ENCODE results near the gene SRGAP2B.
"Not testable (repeated sequence)": the region's sequence is repeated elsewhere in the genome, so short reads cannot be mapped to it uniquely, and the experiment has no call there.

The SRGAP2B gene

GRCh38 chr1:145094655-145095211 lies 395 bp downstream of the SRGAP2B start:
- CTCF ChIA-PET; DNase-seq (ENCODE audit: extremely low spot score); POLR2A ChIA-PET: not testable (repeated sequence)

- CTCF ChIA-PET; POLR2A ChIA-PET; DNase-seq (ENCODE audit: extremely low spot score): not testable (repeated sequence)
Measured at GRCh38 chr1:145093517-145094149, 1.5 kb downstream of the SRGAP2B start.

- POLR2A ChIA-PET: not testable (repeated sequence)
Measured at GRCh38 chr1:145082483-145083255, 12.5 kb downstream of the SRGAP2B start.

GRCh38 chr1:145080193-145080592 lies 14.9 kb downstream of the SRGAP2B start:
- DNase-seq (ENCODE audit: extremely low spot score); CTCF ChIA-PET; POLR2A ChIA-PET: not testable (repeated sequence)

More at GRCh38 chr1:145082483-145083255, 12.5 kb downstream of the SRGAP2B start:
- CTCF ChIA-PET; DNase-seq (ENCODE audit: extremely low spot score): not testable (repeated sequence)

GRCh38 chr1:145079737-145080136 lies 15.4 kb downstream of the SRGAP2B start:
- DNase-seq (ENCODE audit: extremely low spot score); CTCF ChIA-PET; POLR2A ChIA-PET: not testable (repeated sequence)

- CTCF ChIA-PET: not testable (repeated sequence)
Measured at GRCh38 chr1:145078787-145079370, 16.2 kb downstream of the SRGAP2B start.

GRCh38 chr1:145077872-145078786 lies 17.0 kb downstream of the SRGAP2B start:
- POLR2A ChIA-PET; DNase-seq (ENCODE audit: extremely low spot score); CTCF ChIA-PET: not testable (repeated sequence)

More at GRCh38 chr1:145078787-145079370, 16.2 kb downstream of the SRGAP2B start:
- POLR2A ChIA-PET; DNase-seq (ENCODE audit: extremely low spot score): not testable (repeated sequence)

GRCh38 chr1:145076877-145077276 lies 18.3 kb downstream of the SRGAP2B start:
- POLR2A ChIA-PET; CTCF ChIA-PET; DNase-seq (ENCODE audit: extremely low spot score): not testable (repeated sequence)

- DNase-seq (ENCODE audit: extremely low spot score); POLR2A ChIA-PET; CTCF ChIA-PET: not testable (repeated sequence)
Measured at GRCh38 chr1:145074021-145074559, 21.0 kb downstream of the SRGAP2B start.

GRCh38 chr1:145071569-145071968 lies 23.6 kb downstream of the SRGAP2B start:
- CTCF ChIA-PET, POLR2A ChIA-PET: not testable (repeated sequence)

GRCh38 chr1:145066486-145066885 lies 28.6 kb downstream of the SRGAP2B start:
- POLR2A ChIA-PET; DNase-seq (ENCODE audit: extremely low spot score); CTCF ChIA-PET: not testable (repeated sequence)

More at GRCh38 chr1:145071569-145071968, 23.6 kb downstream of the SRGAP2B start:
- DNase-seq (ENCODE audit: extremely low spot score): not testable (repeated sequence)

GRCh38 chr1:145065194-145065826 lies 29.8 kb downstream of the SRGAP2B start:
- CTCF ChIA-PET; POLR2A ChIA-PET; DNase-seq (ENCODE audit: extremely low spot score): not testable (repeated sequence)

- DNase-seq (ENCODE audit: extremely low spot score); CTCF ChIA-PET; POLR2A ChIA-PET: not testable (repeated sequence)
Measured at GRCh38 chr1:145063941-145064648, 31.0 kb downstream of the SRGAP2B start.

- CTCF ChIA-PET, POLR2A ChIA-PET: not testable (repeated sequence)
Measured at GRCh38 chr1:145063285-145063684, 31.8 kb downstream of the SRGAP2B start.

GRCh38 chr1:145058184-145058583 lies 36.9 kb downstream of the SRGAP2B start:
- DNase-seq (ENCODE audit: extremely low spot score); CTCF ChIA-PET; POLR2A ChIA-PET: not testable (repeated sequence)

More at GRCh38 chr1:145063285-145063684, 31.8 kb downstream of the SRGAP2B start:
- not testable (repeated sequence) for DNase-seq (ENCODE audit: extremely low spot score)

- POLR2A ChIA-PET; CTCF ChIA-PET; DNase-seq (ENCODE audit: extremely low spot score): not testable (repeated sequence)
Measured at GRCh38 chr1:145055217-145055760, 39.8 kb downstream of the SRGAP2B start.

GRCh38 chr1:145053428-145053827 lies 41.7 kb downstream of the SRGAP2B start:
- CTCF ChIA-PET; DNase-seq (ENCODE audit: extremely low spot score); POLR2A ChIA-PET: not testable (repeated sequence)
